GM19468 (cell line): ENCODE data around the gene KCTD7.
"Not testable (repeated sequence)": the region's sequence is repeated elsewhere in the genome, so short reads cannot be mapped to it uniquely, and the experiment has no call there.

Experiments
- ATAC-seq: cut with Tn5 transposase; IDR thresholded peaks from one replicate; pipeline ENCODE4 v1.9.1; 2021; ENCODE audit warnings: mild to moderate bottlenecking, moderate library complexity, moderate number of reproducible peaks; ENCODE audit not compliant: unreplicated experiment; ENCODE audit errors: extremely low read depth

Gene KCTD7

DNA sequence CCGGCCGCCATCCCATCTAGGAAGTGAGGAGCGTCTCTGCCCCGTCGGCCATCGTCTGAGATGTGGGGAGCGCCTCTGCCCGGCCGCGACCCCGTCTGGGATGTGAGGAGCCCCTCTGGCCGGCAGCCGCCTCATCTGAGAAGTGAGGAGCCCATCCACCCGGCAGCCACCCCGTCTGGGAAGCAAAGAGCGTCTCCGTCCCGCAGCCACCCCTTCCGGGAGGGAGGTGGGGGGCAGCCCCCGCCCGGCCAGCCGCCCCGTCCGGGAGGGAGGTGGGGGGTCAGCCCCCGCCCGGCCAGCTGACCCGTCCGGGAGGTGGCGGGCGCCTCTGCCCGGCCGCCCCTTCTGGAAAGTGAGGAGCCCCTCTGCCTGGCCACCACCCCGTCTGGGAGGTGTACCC, 14.1 kb upstream of the KCTD7 start:
- not testable (repeated sequence) for ATAC-seq

DNA sequence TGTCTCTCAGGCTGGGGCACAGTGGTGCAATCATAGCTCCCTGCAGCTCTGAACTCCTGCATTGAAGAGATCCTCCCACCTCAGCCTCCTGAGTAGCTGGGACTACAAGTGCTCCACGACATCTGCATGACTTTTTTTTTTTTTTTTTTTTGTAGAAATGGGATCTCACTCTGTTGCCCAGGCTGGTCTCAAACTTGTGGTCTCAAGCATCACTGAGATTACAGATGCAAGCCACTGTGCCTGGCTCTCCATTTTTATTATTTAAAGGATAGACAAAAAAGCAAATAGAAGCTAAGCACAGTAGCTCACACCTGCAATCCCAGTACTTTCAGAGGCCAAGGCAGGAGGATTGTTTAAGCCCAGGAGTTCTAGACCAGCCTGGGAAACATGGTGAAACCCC, 13.0 kb upstream of the KCTD7 start:
- no peak for ATAC-seq

DNA sequence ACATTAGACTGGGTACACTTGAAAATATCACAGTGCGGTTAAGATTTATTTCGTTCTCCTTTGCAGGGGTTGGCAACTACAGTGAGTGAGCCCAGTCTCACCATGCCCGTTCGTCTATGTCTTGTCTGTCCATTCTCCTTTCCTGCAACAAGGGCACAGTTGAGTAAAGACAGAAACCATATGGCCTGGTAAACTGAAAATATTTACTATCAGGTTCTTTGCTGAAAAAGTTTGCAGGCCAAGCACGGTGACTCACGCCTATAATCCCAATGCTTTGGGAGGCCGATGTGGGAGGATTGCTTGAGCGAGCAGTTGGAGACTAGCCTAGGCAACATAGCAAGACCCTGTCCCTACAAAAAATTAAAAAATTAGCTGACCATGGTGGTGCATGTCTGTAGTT, 11.4 kb upstream of the KCTD7 start:
- ATAC-seq: no peak

DNA sequence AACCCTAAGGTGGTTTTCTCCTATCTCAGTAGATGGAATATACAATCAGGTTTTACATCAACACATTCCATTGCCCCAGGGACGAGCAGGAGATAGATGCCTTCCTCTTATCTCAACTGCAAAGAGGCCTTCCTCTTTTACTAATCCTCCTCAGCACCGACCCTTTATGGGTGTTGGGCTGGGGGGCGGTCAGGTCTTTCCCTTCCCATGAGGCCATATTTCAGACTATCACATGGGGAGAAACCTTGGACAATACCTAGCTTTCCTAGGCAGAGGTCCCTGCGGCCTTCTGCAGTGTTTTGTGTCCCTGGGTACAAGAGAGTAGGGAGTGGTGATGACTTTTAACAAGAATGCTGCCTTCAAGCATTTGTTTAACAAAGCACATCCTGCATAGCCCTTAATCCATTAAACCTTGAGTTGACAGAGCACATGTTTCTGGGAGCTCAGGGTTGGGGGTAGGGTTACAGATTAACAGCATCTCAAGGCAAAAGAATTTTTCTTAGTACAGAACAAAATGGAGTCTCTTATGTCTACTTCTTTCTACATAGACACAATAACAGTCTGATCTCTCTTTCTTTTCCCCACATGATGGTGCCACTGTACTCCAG, 9.2 kb upstream of the KCTD7 start:
- ATAC-seq: not testable (repeated sequence)

DNA sequence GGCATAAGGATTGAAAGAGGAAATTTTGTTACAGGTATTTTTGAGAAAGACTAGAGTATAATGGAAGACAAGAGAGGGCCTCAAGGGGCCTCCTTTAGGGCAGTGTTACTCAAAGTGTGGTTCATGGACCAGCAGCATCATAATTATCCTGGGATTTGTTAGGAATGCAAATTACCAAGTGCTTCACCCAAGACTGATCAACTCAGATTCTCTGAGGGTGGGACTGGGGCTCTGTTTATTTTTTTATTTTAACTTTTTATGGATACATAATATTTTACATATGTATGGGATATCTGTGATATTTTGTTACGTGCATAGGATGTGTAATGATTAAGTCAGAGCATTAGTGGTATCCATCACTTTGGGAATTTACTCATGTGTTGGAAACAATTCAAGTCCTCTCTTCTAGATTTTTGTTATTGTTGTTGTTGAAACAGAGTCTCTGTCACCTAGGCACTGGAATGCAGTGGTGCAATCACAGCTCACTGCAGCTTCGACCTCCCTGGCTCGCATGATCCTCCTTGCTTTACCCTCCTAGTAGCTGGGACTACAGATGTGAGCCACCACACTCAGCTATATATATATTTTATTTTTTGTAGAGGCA, 2.2 kb upstream of the KCTD7 start:
- no peak for ATAC-seq

DNA sequence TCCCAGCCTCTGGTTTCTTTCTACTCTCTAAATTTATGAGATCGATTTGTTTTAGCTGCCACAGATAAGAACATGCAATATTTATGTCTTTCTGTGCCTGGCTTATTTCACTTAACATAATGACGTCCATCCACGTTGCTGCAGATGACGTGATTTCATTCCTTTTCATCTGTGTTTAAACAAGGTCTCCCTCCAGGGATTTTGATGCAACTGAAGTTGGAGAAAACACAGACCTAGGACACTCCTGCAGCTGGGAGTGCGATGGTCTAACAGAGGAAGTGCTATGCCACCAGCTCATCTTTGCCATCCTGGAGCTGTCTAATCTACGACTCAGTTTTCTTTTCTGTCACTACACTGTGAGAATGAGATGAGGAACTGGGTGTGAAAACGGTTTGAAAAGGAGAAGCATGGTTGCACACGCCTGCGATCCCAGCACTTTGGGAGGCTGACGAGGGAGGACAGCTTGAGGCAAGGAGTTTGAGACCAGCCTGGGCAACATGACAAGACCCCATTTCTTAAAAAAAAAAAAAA, 1.5 kb upstream of the KCTD7 start:
- no peak for ATAC-seq

DNA sequence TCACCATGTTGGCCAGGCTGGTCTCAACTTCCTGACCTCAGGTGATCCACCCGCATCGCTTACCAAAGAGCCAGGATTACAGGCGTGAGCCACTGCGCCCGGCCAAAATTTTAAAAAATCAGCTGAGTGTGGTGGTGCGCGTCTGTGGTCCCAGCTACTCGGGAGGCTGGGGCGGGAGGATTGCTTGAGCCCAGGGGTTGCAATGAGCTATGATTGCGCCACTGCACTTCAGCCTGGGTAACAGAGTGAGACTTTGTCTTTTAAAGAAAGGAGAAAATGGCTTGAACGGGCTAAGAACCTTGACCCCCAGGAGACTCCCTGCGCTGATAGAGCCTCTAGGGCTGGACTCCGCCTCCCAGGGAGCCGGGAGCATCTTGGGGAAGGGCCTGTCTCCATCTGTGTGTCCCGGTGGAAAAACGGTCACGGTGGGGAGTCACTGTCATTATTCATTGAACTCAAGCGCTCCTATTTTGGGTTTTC, 760 bp upstream of the KCTD7 start:
- no peak for ATAC-seq

DNA sequence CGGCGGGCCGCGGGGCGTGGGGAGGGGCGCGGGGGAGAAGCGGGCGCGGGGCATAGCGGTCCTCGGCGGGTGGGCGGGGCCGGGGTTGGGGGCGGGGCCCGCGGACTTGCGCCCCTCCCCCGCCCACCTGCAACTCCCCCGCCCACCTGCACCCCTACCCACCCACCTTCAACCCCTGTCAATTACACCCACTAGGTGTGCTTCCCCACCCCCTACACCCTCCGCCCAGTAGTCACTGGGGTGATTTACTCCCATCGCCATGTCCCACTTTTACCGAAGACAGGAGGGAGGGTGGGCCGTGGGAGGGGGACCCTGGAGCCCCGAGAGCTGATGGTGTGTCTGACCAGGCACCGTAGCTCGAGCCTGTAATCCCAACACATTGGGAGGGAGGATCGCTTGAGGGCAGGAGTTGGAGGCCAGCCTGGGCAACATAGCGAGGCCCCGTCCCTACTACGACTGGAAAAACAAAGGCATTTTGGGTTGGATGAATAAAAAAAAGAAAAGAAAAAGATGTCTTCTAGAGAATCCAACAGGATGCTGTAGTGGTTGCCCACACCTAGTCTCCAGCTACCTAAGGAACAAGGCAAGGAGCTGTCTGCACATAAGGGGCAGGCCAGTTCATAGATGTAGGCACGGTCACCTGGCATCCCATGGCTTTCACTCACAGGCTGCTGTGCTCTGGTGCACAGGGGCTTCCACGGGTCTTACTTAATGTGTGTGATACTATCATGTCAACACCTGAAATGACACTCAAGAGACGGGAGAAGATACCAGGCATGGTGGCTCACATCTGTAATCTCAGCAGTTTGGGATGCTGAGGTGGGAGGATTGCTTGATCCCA, 761 bp downstream of the KCTD7 start:
- no peak for ATAC-seq

DNA sequence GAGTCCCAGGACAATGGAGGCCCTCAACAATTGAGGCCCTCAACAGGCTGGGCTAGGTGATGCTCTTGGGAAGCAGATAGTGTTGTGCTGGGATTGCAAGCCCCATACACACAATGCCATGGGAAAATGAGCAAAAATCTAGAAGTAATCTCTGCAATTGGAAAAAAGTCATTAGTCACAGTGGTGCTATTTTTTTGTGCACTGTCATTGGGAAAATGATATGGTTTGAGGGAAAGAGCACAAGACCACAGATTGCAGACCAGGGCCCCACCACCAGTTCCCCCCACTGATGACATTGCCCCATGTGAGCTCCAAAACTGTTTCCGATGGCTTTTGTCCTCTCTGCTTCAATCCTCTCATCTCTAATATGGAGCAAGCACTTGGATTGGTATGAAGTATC, 1.9 kb downstream of the KCTD7 start:
- no peak for ATAC-seq

DNA sequence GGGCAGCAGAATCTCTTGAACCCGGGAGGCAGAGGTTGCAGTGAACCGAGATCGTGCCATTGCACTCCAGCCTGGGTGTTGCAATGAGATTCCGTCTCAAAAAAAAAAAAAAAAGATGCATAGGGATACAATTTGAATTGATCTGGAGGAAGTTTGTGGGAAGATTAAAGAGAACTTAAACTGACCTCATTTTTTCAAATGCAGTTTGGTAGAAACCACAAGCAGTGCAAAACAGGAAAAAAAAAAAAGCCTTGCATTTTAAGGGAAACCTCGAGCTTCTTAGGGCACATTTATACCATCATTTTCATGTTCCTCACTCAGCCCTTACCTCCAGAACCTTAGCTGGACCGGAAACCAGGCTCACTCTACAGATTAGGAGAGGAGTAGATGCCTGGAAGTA, 2.8 kb downstream of the KCTD7 start:
- no peak for ATAC-seq

DNA sequence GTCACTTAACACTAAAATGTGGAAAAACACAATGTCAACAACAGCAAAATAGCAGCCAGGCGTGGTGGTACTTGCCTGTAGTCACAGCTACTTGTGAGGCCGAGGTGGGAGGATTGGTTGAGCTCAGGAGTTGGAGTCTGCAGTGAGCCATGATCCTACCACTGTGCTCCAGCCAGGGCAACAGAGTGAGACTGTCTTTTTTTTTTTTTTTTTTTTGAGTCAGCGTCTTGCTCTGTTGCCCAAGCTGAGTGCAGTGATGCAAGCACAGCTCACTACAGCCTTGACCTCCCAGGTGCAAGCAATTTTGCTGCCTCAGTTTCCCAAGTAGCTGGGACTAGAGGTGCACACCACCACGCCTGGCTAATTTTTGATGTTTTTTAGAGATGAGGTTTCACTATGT, 6.1 kb downstream of the KCTD7 start:
- no peak for ATAC-seq

DNA sequence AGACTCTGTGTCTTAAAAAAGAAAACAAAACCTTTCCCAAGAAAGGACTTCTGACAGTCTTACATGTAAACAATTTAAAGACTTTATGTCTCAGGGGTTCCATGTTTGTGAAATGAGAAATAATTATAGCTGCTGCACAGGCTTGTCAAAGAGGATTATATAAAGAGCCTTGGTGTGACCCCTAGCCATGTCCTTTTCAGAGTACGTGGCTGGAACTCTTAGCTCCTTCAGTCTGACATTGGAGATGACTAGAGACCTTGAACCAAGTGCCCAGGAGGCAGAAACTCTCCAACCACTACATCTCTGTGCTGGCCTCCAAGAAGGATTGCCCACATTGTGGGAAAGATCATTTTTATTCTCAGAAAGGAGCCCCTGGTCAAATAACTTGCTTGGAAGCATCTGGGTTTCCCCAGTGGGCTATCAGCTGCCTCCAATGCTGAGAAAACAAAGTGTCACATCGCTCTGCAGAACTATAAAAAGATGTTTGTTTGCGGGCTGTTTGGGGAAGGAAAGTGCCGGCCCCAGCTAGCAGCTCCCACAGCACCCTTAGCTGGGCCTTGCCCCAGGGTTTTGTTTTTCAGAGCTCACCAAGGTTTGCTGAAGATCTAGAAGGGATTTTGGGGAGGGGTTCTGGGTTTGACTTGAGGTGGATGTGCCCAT, 6.8 kb downstream of the KCTD7 start:
- ATAC-seq: not testable (repeated sequence)

DNA sequence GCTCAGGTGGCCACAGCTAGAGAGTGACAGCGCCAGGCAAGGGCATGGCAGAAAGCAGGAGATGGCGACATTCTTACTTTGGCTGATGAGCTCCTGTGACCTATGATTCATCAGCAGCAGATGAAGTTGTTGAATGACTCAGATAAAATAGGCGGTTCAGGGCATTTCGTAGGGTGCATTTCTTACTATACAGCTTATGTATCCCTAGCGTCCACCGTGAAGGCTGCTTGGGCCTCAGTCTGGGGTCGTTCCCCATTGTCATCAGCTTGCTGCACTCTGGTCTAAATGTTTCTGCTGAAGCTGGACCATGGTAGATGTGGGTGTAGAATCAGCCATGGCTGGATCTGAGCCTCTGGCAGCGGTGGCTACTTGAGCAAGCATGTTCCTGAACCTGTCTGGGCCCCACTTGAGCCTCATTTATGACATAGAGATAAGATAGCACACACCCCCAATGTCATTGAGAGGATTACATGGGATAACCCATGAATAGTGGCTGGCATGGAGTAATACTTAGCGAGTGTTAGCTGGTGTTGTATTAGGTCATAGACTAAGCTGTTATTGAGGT, 7.4 kb downstream of the KCTD7 start:
- ATAC-seq: not testable (repeated sequence)

DNA sequence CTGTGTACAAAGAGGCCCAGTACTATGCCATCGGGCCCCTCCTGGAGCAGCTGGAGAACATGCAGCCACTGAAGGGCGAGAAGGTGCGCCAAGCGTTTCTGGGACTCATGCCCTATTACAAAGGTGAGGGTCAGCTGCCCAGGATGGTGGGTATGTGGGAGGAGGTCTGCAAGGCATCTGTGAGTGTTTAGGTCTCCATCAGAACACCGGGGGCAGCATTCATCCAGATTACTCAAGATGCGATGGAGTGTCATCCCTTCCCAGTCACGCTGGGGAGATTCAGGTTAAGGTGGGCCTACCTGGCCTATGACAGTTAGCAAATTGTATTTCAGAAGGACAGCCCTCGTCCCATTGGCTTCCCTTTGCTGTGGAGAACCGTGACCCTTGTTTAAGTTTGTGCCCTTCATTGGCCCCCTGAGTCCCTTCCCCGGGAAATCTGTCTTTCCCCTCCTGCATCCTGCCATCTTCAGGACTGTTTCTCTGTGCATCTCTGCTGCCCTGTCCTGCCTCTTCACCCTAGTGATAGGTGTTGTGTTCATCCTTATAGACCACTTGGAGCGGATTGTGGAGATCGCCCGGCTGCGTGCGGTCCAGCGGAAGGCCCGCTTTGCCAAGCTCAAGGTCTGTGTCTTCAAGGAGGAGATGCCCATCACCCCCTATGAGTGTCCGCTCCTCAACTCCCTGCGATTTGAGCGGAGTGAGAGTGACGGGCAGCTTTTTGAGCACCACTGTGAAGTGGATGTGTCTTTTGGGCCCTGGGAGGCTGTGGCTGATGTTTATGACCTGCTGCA, 9.8 kb downstream of the KCTD7 start:
- no peak for ATAC-seq

DNA sequence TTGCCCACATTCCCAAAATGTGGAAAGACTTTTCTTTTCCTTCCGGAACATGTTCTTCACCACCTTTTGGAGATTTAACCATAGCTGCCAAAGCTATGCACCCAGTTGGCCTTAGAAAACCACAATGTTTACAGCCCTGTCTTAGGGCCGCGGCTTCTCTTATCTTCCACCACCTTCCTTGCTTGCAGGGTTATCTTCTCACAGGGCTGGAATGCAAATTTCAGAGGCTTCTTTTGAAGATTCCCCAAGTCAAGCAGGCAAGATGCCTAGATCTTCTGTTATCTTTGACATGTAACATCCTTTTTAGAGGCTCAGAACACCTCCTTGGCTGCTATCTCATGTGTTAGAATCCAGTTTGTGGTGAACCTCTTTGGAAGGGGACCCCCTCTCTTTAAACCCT, 11.1 kb downstream of the KCTD7 start:
- ATAC-seq: no peak

DNA sequence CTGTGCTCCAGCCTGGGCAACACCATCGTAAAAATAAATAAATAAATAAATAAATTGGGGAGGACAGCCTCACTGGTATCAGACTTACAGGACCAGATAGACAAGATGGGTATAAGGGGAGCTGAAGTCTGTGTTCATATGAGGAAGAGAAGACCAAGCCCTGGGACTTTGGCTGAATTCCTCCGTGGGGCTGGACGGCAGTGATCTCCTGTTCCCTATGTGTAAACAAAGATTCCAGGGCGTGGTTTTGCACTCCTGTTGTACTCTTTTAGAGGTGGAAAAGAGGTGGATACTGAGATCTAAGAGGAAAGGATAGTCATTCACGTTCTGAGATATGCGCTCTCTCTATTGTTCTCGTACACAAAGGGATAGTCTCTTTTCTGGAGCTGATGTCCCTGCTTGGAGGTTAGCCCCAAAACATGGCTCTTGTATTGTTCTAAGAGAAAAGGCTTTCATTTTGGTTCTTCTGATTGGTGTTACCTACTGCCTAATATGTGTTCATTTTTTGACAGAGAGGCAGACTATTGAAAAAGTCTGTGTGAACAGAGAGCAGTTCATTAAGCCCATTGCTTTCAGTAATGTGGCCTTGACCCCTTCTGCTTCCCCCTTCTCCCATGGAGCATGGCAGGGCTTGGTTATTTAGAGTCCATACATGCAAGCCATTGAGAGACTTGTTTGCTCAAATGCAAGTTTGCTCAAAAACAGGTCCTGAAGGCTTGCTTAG, 12.3 kb downstream of the KCTD7 start:
- ATAC-seq: no peak

DNA sequence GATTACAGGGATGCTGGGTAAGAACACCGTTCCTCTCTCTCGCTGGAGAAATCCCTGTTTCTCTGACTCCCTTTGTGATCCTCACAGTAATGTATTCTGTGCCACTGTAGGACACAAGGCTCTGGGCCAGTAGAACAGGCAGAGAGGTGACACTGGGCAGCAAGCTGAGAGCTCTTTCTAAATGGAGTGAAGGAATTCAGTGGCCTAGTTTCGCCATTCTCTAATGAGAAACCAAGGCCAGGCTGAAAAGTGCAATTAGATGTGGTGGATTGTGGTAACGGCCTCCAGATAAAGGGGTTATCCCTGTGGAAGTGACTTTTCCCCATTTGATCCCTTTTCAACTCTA, 12.8 kb downstream of the KCTD7 start:
- no peak for ATAC-seq

DNA sequence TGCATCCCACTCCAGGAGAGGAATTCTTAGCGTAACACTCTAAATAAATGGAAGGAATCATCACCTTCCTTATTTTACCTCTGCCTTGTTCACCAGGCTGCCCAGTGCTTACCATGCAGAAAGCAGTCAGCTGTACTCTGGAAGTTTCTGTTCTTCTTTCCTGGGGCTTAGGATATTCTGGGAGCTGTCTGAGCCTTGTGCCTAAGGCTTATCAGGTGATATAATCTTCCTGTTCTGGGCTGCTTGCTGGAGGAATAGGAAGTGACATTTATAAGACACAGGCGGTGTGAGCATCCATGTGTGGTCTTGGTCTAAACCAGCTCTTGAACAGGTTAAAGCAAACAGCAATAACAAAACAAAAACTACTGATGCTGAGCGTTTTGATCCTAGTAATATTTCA, 13.5 kb downstream of the KCTD7 start:
- ATAC-seq: no peak

DNA sequence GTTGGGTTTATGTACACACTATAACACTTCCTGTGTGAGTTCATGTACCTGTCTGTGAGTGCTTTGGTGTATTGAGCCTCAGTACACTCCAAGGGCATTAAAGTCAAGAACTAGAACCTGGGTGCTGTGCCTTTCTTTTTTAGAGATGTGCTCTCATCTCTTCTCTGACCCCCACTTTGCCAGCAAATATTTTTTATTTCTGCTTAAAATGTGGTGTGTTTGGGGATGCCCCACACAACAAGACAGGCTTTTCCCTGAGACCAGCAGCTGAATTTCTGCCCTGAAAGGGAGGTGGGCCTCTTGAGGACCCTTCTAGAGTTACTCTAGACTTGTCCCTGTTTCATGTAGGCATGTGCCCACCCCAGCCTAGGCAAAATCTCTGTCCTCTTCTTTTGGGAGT, 14.3 kb downstream of the KCTD7 start:
- no peak for ATAC-seq
